BLaER1 (cell line): ENCODE measurements around the gene TRAK1.
A peak's percentile ranks its signal among the peaks of the same experiment; 100 is the strongest.

Experiments
- H3K27ac ChIP-seq: shearing (Covaris generic); formaldehyde crosslinking; 2 replicates; pipeline ENCODE4 v1.8.1; 2022
- H3K27me3 ChIP-seq: shearing (Covaris generic); formaldehyde crosslinking; 2 replicates; pipeline ENCODE4 v1.8.1; 2022
- H3K36me3 ChIP-seq: shearing (Covaris generic); formaldehyde crosslinking; 2 replicates; pipeline ENCODE4 v1.8.1; 2022
- H3K4me1 ChIP-seq: shearing (Covaris generic); formaldehyde crosslinking; 2 replicates; pipeline ENCODE4 v1.8.1; 2022
- H3K4me2 ChIP-seq: shearing (Covaris generic); formaldehyde crosslinking; 2 replicates; pipeline ENCODE4 v1.8.1; 2022
- H3K4me3 ChIP-seq: shearing (Covaris generic); formaldehyde crosslinking; 2 replicates; pipeline ENCODE4 v1.8.1; 2022
- H3K9ac ChIP-seq: shearing (Covaris generic); formaldehyde crosslinking; 2 replicates; pipeline ENCODE4 v1.8.1; 2022
- H3K9me3 ChIP-seq: shearing (Covaris generic); formaldehyde crosslinking; 2 replicates; pipeline ENCODE4 v1.8.1; 2022
- H4K20me1 ChIP-seq: shearing (Covaris generic); formaldehyde crosslinking; 2 replicates; pipeline ENCODE4 v1.8.1; 2022
- Cebpa-rat ChIP-seq: shearing (Covaris generic); IDR thresholded peaks from 2 replicates; pipeline ENCODE4 v1.8.1; 2022

Gene TRAK1

DNA sequence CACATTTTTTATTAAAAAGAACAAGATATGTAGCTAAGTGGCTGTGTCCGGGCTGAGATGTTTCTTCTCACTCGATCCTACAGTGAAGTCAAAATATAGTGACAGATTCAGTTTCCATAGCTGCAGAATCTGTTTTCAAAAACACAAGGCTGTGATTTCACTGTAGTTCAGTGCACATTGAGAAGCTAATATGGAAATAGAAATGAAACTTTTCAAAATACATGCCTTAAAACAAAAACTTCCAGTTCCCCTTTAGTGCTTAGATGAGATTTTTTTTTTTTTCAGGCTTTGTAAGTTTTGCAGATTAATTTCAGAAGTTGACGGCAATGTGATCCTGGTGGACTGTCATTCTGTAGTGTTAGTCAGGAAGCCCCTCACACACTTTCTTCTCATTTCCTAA, 23.8 kb upstream of the TRAK1 start:
- H3K4me2 ChIP-seq: peak overlapping the region; percentile 77
- H4K20me1 ChIP-seq: peaks cover 93% of the 10 kb centered on the region
- H3K9me3 ChIP-seq: no peaks in the 10 kb centered on the region
- 0 out of 2 replicates have a peak overlapping the region, but pooled peaks have one; percentile 30 for H3K9ac ChIP-seq
- H3K4me1 ChIP-seq: peaks cover 71% of the 10 kb centered on the region
- no peaks in the 10 kb centered on the region; the same call in 1 of the 2 replicates for H3K36me3 ChIP-seq
- no peak overlapping the region for H3K4me3 ChIP-seq
- TF ChIP-seq Cebpa-rat: no peak
- no peaks in the 10 kb centered on the region for H3K27me3 ChIP-seq
- peak overlapping the region; percentile 27; the same call in 1 of the 2 replicates for H3K27ac ChIP-seq

DNA sequence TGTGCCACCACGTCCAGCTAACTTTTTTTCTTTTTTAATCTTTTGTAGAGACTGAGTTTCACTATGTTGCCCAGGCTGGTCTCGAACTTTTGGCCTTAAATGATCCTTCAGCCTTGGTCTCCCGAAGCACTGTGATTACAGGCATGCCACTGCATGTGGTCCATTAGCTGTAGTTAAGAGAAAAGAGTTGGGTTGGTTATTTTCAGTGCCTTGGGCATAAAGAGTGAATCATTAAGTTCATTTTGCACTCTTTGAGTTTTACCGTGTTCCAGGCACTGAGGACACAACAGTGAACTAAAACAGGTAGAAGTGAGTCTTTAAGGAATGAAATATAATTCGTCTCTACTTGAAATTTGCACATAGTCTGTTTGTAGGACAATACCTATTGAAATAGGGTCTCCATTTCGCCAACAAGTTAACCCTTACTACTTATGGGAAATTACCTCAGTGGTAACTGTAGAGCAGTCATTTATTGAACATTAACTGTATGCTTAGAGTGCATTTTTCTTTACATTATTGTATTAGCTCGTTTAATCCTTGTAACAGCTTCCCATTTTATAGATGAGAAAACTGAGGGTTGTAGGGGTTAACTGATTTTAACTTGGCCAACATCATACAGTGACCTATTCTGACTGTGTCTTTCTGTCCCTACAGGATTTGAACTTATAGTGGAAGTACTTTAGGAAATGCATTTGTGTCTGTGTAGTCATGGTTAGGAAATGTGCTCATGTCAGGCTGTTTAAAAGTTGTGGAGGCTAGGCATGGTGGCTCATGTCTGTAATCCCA, 22.7 kb upstream of the TRAK1 start:
- Histone ChIP-seq H4K20me1 (peaks cover 82% of the 10 kb centered on the region), H3K9ac (no peak overlapping the region), H3K27me3 (no peaks in the 10 kb centered on the region), H3K27ac (peak overlapping the region; percentile 42; the same call in 1 of the 2 replicates), H3K4me1 (peaks cover 79% of the 10 kb centered on the region), H3K36me3 (no peaks in the 10 kb centered on the region), H3K4me2 (peak overlapping the region; percentile 77), H3K4me3 (no peak overlapping the region), H3K9me3 (no peaks in the 10 kb centered on the region)
- no peak for TF ChIP-seq Cebpa-rat

DNA sequence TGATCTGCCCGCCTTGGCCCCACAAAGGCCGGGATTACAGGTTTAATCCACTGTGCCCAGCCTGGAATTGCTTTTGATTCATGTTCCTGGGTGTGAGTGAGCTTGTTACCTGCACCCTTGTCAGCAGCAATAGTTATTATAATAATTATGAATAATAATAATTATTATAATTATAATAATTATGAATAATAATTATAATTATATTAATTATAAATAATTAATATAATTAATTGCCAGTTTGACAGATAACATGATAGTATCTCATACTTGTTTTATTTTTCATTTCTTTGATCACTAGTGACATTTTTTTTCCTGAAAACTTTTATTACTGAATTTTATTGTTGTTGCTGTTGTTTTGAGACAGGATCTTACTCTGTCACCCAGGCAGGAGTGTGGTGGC, 21.1 kb upstream of the TRAK1 start:
- no peaks in the 10 kb centered on the region; the same call in 1 of the 2 replicates for H3K36me3 ChIP-seq
- peak overlapping the region; percentile 90 for H3K27ac ChIP-seq
- no peak for TF ChIP-seq Cebpa-rat
- no peaks in the 10 kb centered on the region for H3K27me3 ChIP-seq
- peaks cover 95% of the 10 kb centered on the region for H3K4me1 ChIP-seq
- 0 out of 2 replicates have a peak overlapping the region, but pooled peaks have one; percentile 80 for H3K9ac ChIP-seq
- no peak overlapping the region for H3K4me3 ChIP-seq
- peaks cover 67% of the 10 kb centered on the region for H4K20me1 ChIP-seq
- H3K4me2 ChIP-seq: peak overlapping the region; percentile 93
- peaks cover under 1% of the 10 kb centered on the region; the same call in 1 of the 2 replicates for H3K9me3 ChIP-seq

DNA sequence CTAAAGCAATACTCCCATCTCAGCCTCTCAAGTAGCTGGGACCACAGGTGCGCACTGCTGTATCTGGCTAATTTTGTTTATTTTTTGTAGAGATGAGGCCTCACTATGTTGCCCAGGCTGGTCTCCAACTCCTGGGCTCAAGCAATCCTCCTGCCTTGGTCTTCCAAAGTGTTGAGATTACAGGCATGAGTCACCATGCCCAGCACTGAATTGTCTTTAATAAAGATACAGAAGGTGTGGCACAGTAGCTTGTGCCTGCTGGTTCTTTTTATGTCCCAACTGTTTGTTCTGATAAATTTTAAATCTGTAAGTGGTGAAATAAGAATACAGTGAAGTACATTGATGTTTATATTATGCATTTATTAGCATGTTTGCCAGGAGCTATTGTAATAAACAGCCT, 20.6 kb upstream of the TRAK1 start:
- H3K27ac ChIP-seq: peak overlapping the region; percentile 90
- H3K4me1 ChIP-seq: peaks cover 95% of the 10 kb centered on the region
- H3K27me3 ChIP-seq: no peaks in the 10 kb centered on the region
- peaks cover 5% of the 10 kb centered on the region for H3K9me3 ChIP-seq
- H4K20me1 ChIP-seq: peaks cover 62% of the 10 kb centered on the region
- peak overlapping the region; percentile 93 for H3K4me2 ChIP-seq
- peaks cover 3% of the 10 kb centered on the region; the same call in 1 of the 2 replicates for H3K36me3 ChIP-seq
- TF ChIP-seq Cebpa-rat: no peak
- peak overlapping the region; percentile 62; the same call in 1 of the 2 replicates for H3K4me3 ChIP-seq
- H3K9ac ChIP-seq: peak overlapping the region; percentile 80; the same call in 1 of the 2 replicates

DNA sequence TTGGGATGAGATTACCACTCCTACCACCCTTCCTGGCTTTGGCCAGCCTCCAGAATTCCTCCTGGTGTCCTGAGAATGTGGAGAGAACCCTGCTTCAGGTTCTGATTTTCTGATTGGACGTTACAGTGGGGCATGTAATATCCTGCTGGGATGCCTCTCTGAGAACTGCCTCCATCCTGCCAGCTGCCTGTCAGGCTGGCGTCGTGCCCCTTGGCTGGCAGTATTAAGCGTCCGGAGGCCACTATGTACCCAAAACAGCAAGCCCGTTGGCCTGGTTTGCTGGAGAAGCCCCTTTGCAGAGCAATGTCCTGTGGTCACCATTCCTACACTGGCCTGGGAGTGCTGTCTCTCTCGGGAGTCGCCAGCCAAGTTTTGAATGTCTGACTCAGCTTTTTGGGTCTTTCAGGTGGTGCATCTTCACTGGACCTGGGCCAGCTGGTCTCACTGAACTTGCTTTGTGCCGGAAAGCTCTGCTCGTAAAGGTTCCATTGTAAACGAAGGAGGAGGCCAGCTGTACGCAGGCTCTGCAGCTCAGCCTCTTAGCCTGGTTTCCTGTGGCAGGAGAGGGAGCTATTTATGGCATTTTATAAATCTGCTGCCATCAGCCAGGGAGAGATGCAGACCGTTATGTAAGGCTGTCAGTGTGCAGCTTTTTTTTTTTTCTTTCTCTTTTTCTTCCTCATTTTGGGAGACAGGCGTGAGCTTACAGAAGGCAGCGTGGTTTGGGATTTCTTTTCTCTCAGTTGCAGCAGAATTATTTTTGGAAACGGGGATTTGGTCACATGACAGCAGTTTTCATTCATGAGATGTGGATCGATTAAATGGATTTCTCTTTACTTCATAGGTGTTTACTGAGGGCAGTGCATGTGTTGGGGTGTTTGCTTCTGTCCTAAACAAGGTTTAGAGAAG, 19.0 kb upstream of the TRAK1 start:
- Histone ChIP-seq H3K4me2 (peak overlapping the region; percentile 93), H3K4me3 (peak overlapping the region; percentile 62), H3K4me1 (peaks cover 79% of the 10 kb centered on the region), H3K36me3 (peaks cover 13% of the 10 kb centered on the region; the same call in 1 of the 2 replicates), H3K27me3 (no peaks in the 10 kb centered on the region), H3K9me3 (peaks cover 21% of the 10 kb centered on the region), H3K9ac (peak overlapping the region; percentile 80), H3K27ac (peak overlapping the region; percentile 90), H4K20me1 (peaks cover 46% of the 10 kb centered on the region)
- TF ChIP-seq Cebpa-rat: no peak

DNA sequence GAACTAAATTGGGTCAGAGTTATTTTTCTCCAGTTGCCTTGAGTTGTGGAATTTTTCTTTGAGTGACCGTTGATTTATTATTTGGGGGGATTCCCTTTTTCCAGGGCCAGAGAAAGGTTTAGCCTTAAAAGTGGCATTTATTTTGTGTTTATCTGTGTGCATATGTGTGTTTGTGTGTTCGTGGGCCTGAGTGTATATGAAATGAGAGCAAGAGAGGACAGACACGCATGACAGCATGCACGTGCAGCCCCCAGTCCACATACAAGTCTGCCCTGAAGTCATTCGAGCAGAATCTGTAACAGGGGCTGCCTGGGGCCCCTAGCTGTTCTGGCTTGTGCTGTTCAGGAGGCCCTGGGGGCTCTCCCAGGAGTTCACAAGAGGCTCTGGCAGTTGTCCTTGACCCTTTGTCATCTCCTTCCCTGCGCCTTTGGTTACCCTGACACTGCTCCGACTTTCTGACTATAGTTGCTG, 18.3 kb upstream of the TRAK1 start:
- TF ChIP-seq Cebpa-rat: no peak
- Histone ChIP-seq H4K20me1 (peaks cover 39% of the 10 kb centered on the region), H3K4me3 (peak overlapping the region; percentile 62), H3K4me1 (peaks cover 72% of the 10 kb centered on the region), H3K27me3 (no peaks in the 10 kb centered on the region), H3K9me3 (peaks cover 28% of the 10 kb centered on the region), H3K27ac (peak overlapping the region; percentile 90), H3K36me3 (peaks cover 19% of the 10 kb centered on the region; the same call in 1 of the 2 replicates), H3K9ac (peak overlapping the region; percentile 80), H3K4me2 (peak overlapping the region; percentile 93)

DNA sequence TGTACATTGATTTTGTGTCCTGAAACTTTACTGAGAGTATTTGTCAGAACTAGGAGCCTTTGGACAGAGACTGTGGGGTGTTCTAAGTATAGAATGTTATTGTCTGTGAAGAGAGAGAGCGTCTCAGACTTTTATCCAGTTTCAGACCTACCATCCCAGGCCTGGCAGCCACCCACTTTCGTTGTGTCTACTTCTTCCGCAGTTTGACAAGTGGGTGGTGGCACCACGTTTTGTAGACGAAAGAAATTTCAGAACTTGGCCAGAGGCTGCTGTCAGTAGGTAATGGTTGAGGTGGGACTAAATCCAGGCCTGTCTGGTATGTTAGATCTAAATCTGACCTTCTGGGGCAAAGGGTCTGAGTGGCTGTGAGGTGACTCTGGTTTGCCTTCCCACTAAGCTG, 13.4 kb upstream of the TRAK1 start:
- Histone ChIP-seq H3K4me1 (peaks cover 67% of the 10 kb centered on the region), H3K9ac (no peak overlapping the region), H3K27me3 (no peaks in the 10 kb centered on the region), H3K9me3 (peaks cover 36% of the 10 kb centered on the region), H4K20me1 (peaks cover 40% of the 10 kb centered on the region), H3K27ac (peak overlapping the region; percentile 19; the same call in 1 of the 2 replicates), H3K4me3 (no peak overlapping the region), H3K4me2 (no peak overlapping the region), H3K36me3 (peaks cover 26% of the 10 kb centered on the region; the same call in 1 of the 2 replicates)
- TF ChIP-seq Cebpa-rat: no peak

DNA sequence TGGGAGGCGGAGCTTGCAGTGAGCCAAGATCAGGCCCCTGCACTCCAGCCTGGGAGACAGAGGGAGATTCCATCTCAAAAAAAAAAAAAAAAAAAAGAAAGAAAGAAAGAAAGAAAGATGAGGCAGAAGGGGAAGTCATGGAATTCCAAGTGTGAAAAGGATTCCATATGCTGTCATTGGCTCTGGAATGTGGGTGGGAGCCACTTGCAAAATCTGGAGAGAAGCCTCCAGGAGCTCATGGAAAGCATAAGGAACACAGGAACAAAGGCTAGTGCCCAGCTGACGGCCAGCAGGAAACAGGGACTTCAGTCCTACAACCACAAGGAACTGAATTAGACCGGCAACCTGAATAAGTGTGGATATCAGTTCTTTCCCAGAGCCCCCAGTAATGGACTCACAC, 12.5 kb upstream of the TRAK1 start:
- Histone ChIP-seq H3K9ac (no peak overlapping the region), H3K27me3 (no peaks in the 10 kb centered on the region), H3K4me1 (peaks cover 60% of the 10 kb centered on the region), H4K20me1 (peaks cover 49% of the 10 kb centered on the region), H3K4me2 (no peak overlapping the region; the same call in 1 of the 2 replicates), H3K36me3 (peaks cover 26% of the 10 kb centered on the region; the same call in 1 of the 2 replicates), H3K27ac (no peak overlapping the region), H3K4me3 (no peak overlapping the region), H3K9me3 (peaks cover 36% of the 10 kb centered on the region)
- TF ChIP-seq Cebpa-rat: no peak

DNA sequence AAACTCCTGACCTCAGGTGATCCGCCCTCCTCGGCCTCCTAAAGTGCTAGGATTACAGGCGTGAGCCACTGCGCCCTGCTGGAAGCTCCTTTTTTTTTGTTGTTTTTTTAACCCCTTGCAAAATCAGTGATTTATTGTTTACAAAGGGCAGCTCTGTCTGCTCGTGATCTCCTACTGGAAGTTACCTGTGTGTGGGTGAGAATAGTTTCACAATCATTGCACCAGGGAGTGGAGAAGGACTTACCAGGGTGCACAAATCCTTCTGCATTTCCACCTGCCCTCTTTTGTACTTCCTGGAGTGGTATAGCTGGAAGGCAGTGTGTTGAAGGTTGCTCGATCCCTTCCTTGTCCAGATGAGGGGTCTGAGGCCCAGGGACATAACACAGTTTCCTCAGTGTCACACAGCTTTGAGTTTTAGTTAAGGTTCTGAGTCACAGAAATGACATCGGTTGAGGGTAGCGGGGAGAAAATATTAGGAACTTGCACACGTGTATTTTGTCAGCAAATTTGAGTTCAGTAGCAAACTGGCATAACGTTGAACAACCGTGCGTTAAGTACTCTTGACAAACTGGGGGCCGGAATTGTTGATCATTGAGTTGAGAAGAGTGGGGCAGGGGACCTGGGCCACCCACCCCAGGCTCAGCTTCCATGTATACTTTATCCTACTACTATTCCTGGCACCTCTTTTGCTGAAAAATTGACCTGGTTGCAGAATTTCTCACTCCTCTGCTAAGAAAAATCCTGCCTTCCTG, 11.3 kb upstream of the TRAK1 start:
- peaks cover 61% of the 10 kb centered on the region for H4K20me1 ChIP-seq
- no peaks in the 10 kb centered on the region for H3K27me3 ChIP-seq
- TF ChIP-seq Cebpa-rat: no peak
- no peak overlapping the region for H3K4me3 ChIP-seq
- H3K27ac ChIP-seq: peak overlapping the region; percentile 67
- peaks cover 26% of the 10 kb centered on the region; the same call in 1 of the 2 replicates for H3K36me3 ChIP-seq
- peaks cover 54% of the 10 kb centered on the region for H3K4me1 ChIP-seq
- H3K4me2 ChIP-seq: peak overlapping the region; percentile 72
- peaks cover 36% of the 10 kb centered on the region for H3K9me3 ChIP-seq
- peak overlapping the region; percentile 49 for H3K9ac ChIP-seq
